HEK293 (cell line): Measurements from ENCODE around the gene GJA9.

Experiments used
- ZNF274 ChIP-seq, 2 experiments: fragments of 200-500 bp in 1 of 2; fragments of 450-650 bp in 1 of 2; sonication (Bioruptor generic) in 1 of 2; formaldehyde crosslinking in 1 of 2; IDR thresholded peaks; 2 replicates each; pipeline versions ENCODE4 v1.5.1 to v1.6.1; 2014 to 2016; ENCODE audit warnings: borderline replicate concordance in 1 of 2, inconsistent platforms in 1 of 2, low read length in 1 of 2, missing biosample characterization in 1 of 2, missing genetic modification characterization in 1 of 2
- ZNF416 ChIP-seq: fragments of 450-650 bp; formaldehyde crosslinking; IDR thresholded peaks from 2 replicates; pipeline ENCODE4 v1.5.1; 2016; ENCODE audit warnings: missing biosample characterization, missing genetic modification characterization
- ZNF548 ChIP-seq: fragments of 450-650 bp; formaldehyde crosslinking; IDR thresholded peaks from 2 replicates; pipeline ENCODE4 v1.5.1; 2016; ENCODE audit warnings: missing biosample characterization, missing genetic modification characterization
- ZNF747 ChIP-seq: fragments of 450-650 bp; formaldehyde crosslinking; IDR thresholded peaks from 2 replicates; pipeline ENCODE4 v1.5.1; 2016; ENCODE audit warnings: missing biosample characterization, missing genetic modification characterization
- ZSCAN30 ChIP-seq: fragments of 450-650 bp; IDR thresholded peaks from 2 replicates; pipeline ENCODE4 v1.5.1; 2018; ENCODE audit warnings: missing biosample characterization, mild to moderate bottlenecking, missing genetic modification characterization, moderate library complexity
- TF ChIP-seq, protein P1 (sequence below): fragments of 450-650 bp; formaldehyde crosslinking; IDR thresholded peaks from 2 replicates; pipeline ENCODE4 v1.5.1; 2016; ENCODE audit warnings: missing biosample characterization, missing genetic modification characterization

DNA sequence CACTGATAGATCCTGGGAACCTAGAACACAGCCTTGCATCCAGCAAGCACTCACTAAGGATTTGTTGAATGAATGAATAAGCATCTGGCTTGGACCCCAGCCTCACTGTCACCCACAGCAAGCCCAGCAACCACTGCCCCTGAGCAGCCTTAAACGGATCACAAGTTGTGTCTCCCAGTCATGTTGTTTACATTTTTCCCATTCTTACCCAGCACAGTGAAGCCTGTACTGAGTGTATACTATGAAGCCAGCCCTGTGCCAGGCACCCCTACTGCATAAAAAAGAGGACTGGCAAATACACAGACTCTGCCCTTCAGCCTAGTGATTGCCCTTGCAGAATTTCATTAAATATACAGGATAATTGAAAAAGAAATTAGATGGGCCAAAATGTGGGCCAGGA is 52.0 kb downstream of the GJA9 start:
- no peak for TF ChIP-seq ZNF548
- TF ChIP-seq, protein P1, sequence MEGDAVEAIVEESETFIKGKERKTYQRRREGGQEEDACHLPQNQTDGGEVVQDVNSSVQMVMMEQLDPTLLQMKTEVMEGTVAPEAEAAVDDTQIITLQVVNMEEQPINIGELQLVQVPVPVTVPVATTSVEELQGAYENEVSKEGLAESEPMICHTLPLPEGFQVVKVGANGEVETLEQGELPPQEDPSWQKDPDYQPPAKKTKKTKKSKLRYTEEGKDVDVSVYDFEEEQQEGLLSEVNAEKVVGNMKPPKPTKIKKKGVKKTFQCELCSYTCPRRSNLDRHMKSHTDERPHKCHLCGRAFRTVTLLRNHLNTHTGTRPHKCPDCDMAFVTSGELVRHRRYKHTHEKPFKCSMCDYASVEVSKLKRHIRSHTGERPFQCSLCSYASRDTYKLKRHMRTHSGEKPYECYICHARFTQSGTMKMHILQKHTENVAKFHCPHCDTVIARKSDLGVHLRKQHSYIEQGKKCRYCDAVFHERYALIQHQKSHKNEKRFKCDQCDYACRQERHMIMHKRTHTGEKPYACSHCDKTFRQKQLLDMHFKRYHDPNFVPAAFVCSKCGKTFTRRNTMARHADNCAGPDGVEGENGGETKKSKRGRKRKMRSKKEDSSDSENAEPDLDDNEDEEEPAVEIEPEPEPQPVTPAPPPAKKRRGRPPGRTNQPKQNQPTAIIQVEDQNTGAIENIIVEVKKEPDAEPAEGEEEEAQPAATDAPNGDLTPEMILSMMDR, result no peak
- TF ChIP-seq ZNF747 (tag by site-specific recombination), result no peak
- TF ChIP-seq ZNF274 (IDR thresholded peaks at IDR 0.05; ENCODE audit: low read length), result no peak
- no peak for TF ChIP-seq ZNF274 (tag by site-specific recombination; IDR thresholded peaks at IDR 0.05; ENCODE audit: borderline replicate concordance)
- TF ChIP-seq ZSCAN30 (tag by site-specific recombination), result no peak
- no peak for TF ChIP-seq ZNF416 (tag by site-specific recombination)
